Measurements from ENCODE around the gene TKTL1.
"Not testable (repeated sequence)": the region's sequence is repeated elsewhere in the genome, so short reads cannot be mapped to it uniquely, and the experiment has no call there.

DNA sequence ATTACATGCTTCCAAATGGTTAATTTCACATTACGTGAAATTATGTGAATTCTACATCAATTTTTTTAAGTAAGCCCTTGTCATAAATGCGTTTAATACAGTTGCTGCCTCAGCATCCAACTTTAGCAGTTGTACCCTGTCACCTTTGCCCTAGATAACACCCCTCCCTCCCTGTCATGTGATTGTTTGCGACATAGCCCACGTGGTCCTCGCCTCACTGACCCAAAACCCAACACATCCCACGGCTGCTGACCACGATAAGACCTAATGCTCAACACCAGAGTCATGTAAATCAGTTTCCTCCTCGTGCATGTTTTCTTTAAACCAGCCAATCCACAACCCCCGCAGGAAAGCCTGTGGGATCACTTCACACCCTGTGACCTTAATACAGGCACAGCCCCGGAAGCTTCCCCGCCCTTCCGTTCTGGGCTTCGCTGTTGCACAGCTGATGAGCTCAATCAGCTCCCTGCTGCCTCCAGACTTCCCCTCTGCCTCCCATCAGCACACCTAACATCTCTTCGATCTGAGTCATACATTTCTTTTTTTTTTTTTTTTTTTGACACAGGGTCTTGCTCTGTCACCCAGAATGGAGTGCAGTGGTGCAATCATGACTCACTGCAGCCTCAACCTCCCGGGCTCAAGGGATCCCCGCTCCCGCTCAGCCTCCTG, 48.1 kb upstream of the TKTL1 start:
- TF ChIP-seq, protein P1, sequence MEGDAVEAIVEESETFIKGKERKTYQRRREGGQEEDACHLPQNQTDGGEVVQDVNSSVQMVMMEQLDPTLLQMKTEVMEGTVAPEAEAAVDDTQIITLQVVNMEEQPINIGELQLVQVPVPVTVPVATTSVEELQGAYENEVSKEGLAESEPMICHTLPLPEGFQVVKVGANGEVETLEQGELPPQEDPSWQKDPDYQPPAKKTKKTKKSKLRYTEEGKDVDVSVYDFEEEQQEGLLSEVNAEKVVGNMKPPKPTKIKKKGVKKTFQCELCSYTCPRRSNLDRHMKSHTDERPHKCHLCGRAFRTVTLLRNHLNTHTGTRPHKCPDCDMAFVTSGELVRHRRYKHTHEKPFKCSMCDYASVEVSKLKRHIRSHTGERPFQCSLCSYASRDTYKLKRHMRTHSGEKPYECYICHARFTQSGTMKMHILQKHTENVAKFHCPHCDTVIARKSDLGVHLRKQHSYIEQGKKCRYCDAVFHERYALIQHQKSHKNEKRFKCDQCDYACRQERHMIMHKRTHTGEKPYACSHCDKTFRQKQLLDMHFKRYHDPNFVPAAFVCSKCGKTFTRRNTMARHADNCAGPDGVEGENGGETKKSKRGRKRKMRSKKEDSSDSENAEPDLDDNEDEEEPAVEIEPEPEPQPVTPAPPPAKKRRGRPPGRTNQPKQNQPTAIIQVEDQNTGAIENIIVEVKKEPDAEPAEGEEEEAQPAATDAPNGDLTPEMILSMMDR (IDR thresholded peaks at IDR 0.05) = not testable (repeated sequence)
- TF ChIP-seq POLR2A (IDR thresholded peaks at IDR 0.05) = not testable (repeated sequence)

Measured in Peyer's patch (tissue), 4 donors.